IMR-90 (cell line): Measurements from ENCODE around the gene HYOU1. TPM values are rescaled to one million over a fixed set of nuclear protein-coding genes. Genes with fewer than 3 reads are reported as not detected.
"Not testable (repeated sequence)": the region's sequence is repeated elsewhere in the genome, so short reads cannot be mapped to it uniquely, and the experiment has no call there.

Experiments
- ATAC-seq: fragments of 200-7000 bp; cut with Tn5 transposase; 2 replicates; pipeline ENCODE4 v1.9.1; 2020; ENCODE audit warnings: low read depth, mild to moderate bottlenecking, moderate library complexity
- BruUV-seq: library from RNA; stranded (reverse); fragments of 400-500 nt; replicated peaks from 2 replicates; lab custom pipeline; 2021; lab: Mats Ljungman, UMichigan
- CTCF ChIA-PET: fragments of 300-600 bp; formaldehyde crosslinking; extraction: SDS; loops from one replicate; lab custom pipeline; 2021; ENCODE audit warnings: antibody characterized with exemption; lab: Yijun Ruan, JAX
- POLR2A ChIA-PET: fragments of 300-600 bp; sonication (Branson Sonifier 250); formaldehyde crosslinking; loops from one replicate; lab custom pipeline; 2022; ENCODE audit warnings: antibody characterized with exemption; ENCODE audit not compliant: unreplicated experiment; lab: Charles Lee
- DNase-seq: peaks from one replicate; pipeline ENCODE4 v3.0.0; 2013
- H2AFZ ChIP-seq: replicated peaks from 2 replicates; pipeline ENCODE3; 2013; ENCODE audit warnings: low read length, mild to moderate bottlenecking; ENCODE audit not compliant: poor library complexity
- H2AK5ac ChIP-seq: 2 replicates; pipeline ENCODE4 v1.6.1; 2013; ENCODE audit warnings: low read depth, low read length, inconsistent platforms
- H2AK9ac ChIP-seq: replicated peaks from 2 replicates; pipeline ENCODE3; 2013; ENCODE audit warnings: mild to moderate bottlenecking, low read depth, low read length, moderate library complexity; ENCODE audit not compliant: poor library complexity
- H2BK120ac ChIP-seq: 2 replicates; pipeline ENCODE4 v1.6.1; 2013; ENCODE audit warnings: low read depth, low read length, inconsistent platforms
- H2BK15ac ChIP-seq: 3 replicates; pipeline ENCODE4 v1.6.1; 2013; ENCODE audit warnings: low read depth, low read length, inconsistent platforms
- H2BK20ac ChIP-seq: 2 replicates; pipeline ENCODE4 v1.6.1; 2013; ENCODE audit warnings: low read depth, mild to moderate bottlenecking, inconsistent platforms, low read length, moderate library complexity
- H2BK5ac ChIP-seq: 2 replicates; pipeline ENCODE4 v1.6.1; 2013; ENCODE audit warnings: mild to moderate bottlenecking, low read depth, low read length, inconsistent platforms; ENCODE audit not compliant: poor library complexity, severe bottlenecking
- H3K14ac ChIP-seq: replicated peaks from 2 replicates; pipeline ENCODE4 v1.6.1; 2013; ENCODE audit warnings: low read depth, low read length, inconsistent platforms
- H3K18ac ChIP-seq: 2 replicates; pipeline ENCODE4 v1.6.1; 2013; ENCODE audit warnings: low read depth, low read length, control low read depth
- H3K23ac ChIP-seq: 2 replicates; pipeline ENCODE4 v1.6.1; 2013; ENCODE audit warnings: low read depth, low read length, inconsistent platforms
- H3K27ac ChIP-seq: 2 replicates; pipeline ENCODE4 v1.5.1; 2013; ENCODE audit warnings: mild to moderate bottlenecking, control low read depth, low read length; ENCODE audit not compliant: insufficient read depth
- H3K27me3 ChIP-seq: 2 replicates; pipeline ENCODE4 v1.6.1; 2013; ENCODE audit warnings: low read length; ENCODE audit not compliant: control insufficient read depth, insufficient read depth
- H3K36me3 ChIP-seq: 2 replicates; pipeline ENCODE4 v1.6.1; 2013; ENCODE audit warnings: low read length, mixed read lengths; ENCODE audit not compliant: control insufficient read depth, insufficient read depth
- H3K4ac ChIP-seq: 2 replicates; pipeline ENCODE4 v1.6.1; 2013; ENCODE audit warnings: low read depth, low read length, inconsistent platforms
- H3K4me1 ChIP-seq: 2 replicates; pipeline ENCODE4 v1.6.1; 2013; ENCODE audit warnings: low read length, mixed read lengths; ENCODE audit not compliant: control insufficient read depth, insufficient read depth
- H3K4me2 ChIP-seq: 2 replicates; pipeline ENCODE4 v1.6.1; 2013; ENCODE audit warnings: low read depth, mild to moderate bottlenecking, control low read depth, low read length, moderate library complexity
- H3K4me3 ChIP-seq: 2 replicates; pipeline ENCODE4 v1.5.1; 2013; ENCODE audit warnings: low read depth, mild to moderate bottlenecking, control low read depth, low read length, moderate library complexity; ENCODE audit not compliant: insufficient read depth
- H3K56ac ChIP-seq: 2 replicates; pipeline ENCODE4 v1.6.1; 2013; ENCODE audit warnings: low read length, inconsistent platforms; ENCODE audit not compliant: insufficient read depth; ENCODE audit errors: extremely low read depth
- H3K79me1 ChIP-seq, 2 experiments: 2 replicates each; pipeline ENCODE4 v1.6.1; 2013; ENCODE audit warnings: low read length in 2 of 2, inconsistent platforms in 1 of 2, low read depth in 1 of 2
- H3K9ac ChIP-seq: 2 replicates; pipeline ENCODE4 v1.6.1; 2013; ENCODE audit warnings: low read depth, low read length, control low read depth
- H3K9me1 ChIP-seq: 2 replicates; pipeline ENCODE4 v1.6.1; 2013; ENCODE audit warnings: low read length, inconsistent platforms; ENCODE audit not compliant: insufficient read depth
- H3K9me3 ChIP-seq: 2 replicates; pipeline ENCODE4 v1.6.1; 2013; ENCODE audit warnings: low read length; ENCODE audit not compliant: control insufficient read depth, insufficient read depth
- H4K20me1 ChIP-seq: 2 replicates; pipeline ENCODE4 v1.6.1; 2013; ENCODE audit warnings: low read length, inconsistent platforms; ENCODE audit not compliant: insufficient read depth
- H4K5ac ChIP-seq: 2 replicates; pipeline ENCODE4 v1.6.1; 2013; ENCODE audit warnings: mild to moderate bottlenecking, low read depth, low read length, control low read depth
- H4K8ac ChIP-seq, 2 experiments: 2 replicates each; pipeline ENCODE4 v1.6.1; 2013; ENCODE audit warnings: low read depth in 2 of 2, low read length in 2 of 2, control low read depth in 1 of 2, inconsistent platforms in 1 of 2
- H4K91ac ChIP-seq: 2 replicates; pipeline ENCODE4 v1.6.1; 2013; ENCODE audit warnings: low read depth, low read length, inconsistent platforms; ENCODE audit not compliant: insufficient read depth
- WGBS, 2 experiments: methylation state at CpG; one replicate each; pipeline versions ENCODE4 v1.1.5 to v1.1.7; 2013; ENCODE audit warnings: missing lambda C conversion rate in 2 of 2; ENCODE audit not compliant: insufficient read length in 1 of 2; ENCODE audit errors: extremely low coverage in 2 of 2; 5-methylcytosine and 5-hydroxymethylcytosine counted together
- dilution Hi-C: fragments of 300-500 bp; cut with HindIII; formaldehyde crosslinking; loops from one replicate; pipeline ENCODE4 v1.14.3; 2018; ENCODE audit warnings: low sequenced_read_pairs; ENCODE audit not compliant: unreplicated experiment
- in situ Hi-C: fragments of 300-500 bp; cut with MboI; formaldehyde crosslinking; loops from 3 replicates; pipeline ENCODE4 v1.14.3; 2019; ENCODE audit warnings: low sequenced_read_pairs, inconsistent platforms, mixed read lengths
- intact Hi-C: fragments of 100-400 bp; cut with micrococcal nuclease; formaldehyde crosslinking; loops from 2 replicates; pipeline ENCODE4 v1.10.0; 2022
- polyA plus RNA-seq, 3 experiments: library from polyadenylated mRNA; depleted of rRNA; stranded (reverse); fragments of >200 nt; gene quantifications; 2 replicates each; pipeline ENCODE4 v1.2.3, GENCODE V29; 2012; ENCODE audit warnings: low replicate concordance in 1 of 3
- total RNA-seq: library from RNA; depleted of rRNA; stranded (reverse); fragments of >200 nt; gene quantifications from 2 replicates; pipeline ENCODE4 v1.2.3, GENCODE V29; 2012

HYOU1 gene
- total and polyA plus RNA-seq, 2 of the 4 experiments (the other 2 are of a cell fraction): 117 to 181 TPM

DNA sequence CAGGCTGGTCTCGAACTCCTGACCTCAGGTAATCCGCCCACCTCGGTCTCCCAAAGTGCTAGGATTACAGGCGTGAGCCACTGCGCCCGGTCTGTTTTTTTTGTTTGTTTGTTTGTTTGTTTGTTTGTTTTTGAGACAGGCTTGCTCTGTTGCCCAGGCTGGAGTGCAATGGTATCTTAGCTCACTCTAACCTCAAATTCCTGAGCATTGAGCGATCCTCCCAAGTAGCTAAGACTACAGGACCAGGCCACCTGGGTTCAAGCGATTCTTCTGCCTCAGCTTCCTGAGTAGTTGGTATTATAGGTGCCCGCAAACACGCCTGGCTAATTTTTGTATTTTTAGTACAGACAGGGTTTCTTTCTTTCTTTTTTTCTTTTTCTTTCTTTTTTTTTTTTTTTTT lies 23.6 kb downstream of the HYOU1 start:
- H2BK5ac ChIP-seq, dilution Hi-C loops, H4K91ac ChIP-seq, H4K5ac ChIP-seq, H4K8ac ChIP-seq, in situ Hi-C loops, H3K9ac ChIP-seq, H3K4me1 ChIP-seq, H3K56ac ChIP-seq, H2BK120ac ChIP-seq, H2AFZ ChIP-seq, H3K23ac ChIP-seq, H3K18ac ChIP-seq, H3K27me3 ChIP-seq, H3K14ac ChIP-seq, DNase-seq, H4K20me1 ChIP-seq, H3K4me2 ChIP-seq, intact Hi-C loops, CTCF ChIA-PET, POLR2A ChIA-PET, H3K4ac ChIP-seq, H3K4me3 ChIP-seq, H2AK5ac ChIP-seq, ATAC-seq, H3K27ac ChIP-seq, H2BK20ac ChIP-seq, H2AK9ac ChIP-seq, H2BK15ac ChIP-seq, H3K9me3 ChIP-seq, H3K9me1 ChIP-seq, BruUV-seq, H3K36me3 ChIP-seq: not testable (repeated sequence)
- no CpG with 5 or more reads among the region's 10 CpGs for WGBS, 2 experiments
- peaks cover 2 to 16% of the 10 kb centered on the region in 2 experiments; a peak in 2 of 4 replicates for H3K79me1 ChIP-seq
